A549 (cell line): ENCODE measurements around the gene ZFYVE28. TPM values are rescaled to one million over a fixed set of nuclear protein-coding genes. Genes with fewer than 3 reads are reported as not detected.

Experiments
- ATAC-seq, 2 experiments: fragments of 200-7000 bp in 1 of 2; fragments of >200 bp in 1 of 2; cut with Nextera tagmentation in 1 of 2; cut with Tn5 transposase in 1 of 2; 3 replicates each; pipeline versions ENCODE4 v1.8.0 to v1.9.1; 2018 to 2020; ENCODE audit warnings: mild to moderate bottlenecking in 1 of 2, moderate library complexity in 1 of 2
- CTCF ChIA-PET: fragments of 300-600 bp; sonication (Branson Sonifier 250); formaldehyde crosslinking; extraction: SDS; loops from one replicate; lab custom pipeline; 2021; ENCODE audit warnings: antibody characterized with exemption, inconsistent platforms; lab: Yijun Ruan, JAX
- POLR2A ChIA-PET: fragments of 350-600 bp; formaldehyde crosslinking; extraction: SDS; loops from one replicate; lab custom pipeline; 2021; ENCODE audit warnings: antibody characterized with exemption, inconsistent platforms; lab: Yijun Ruan, JAX
- DNase-seq, 2 experiments: peaks; one replicate each; pipeline versions ENCODE4 v3.0.0 to v3.0.0-alpha.2; 2011 to 2016; ENCODE audit warnings: low read depth in 1 of 2, low spot score in 1 of 2
- FAIRE-seq: peaks from 2 replicates; lab custom pipeline; 2011; peaks lifted over from hg19 to GRCh38; lab: Jason Lieb, UNC
- H3K27ac ChIP-seq, 2 experiments: fragments of >200 bp; sonication (Bioruptor Twin); formaldehyde crosslinking; 3 replicates each; pipeline ENCODE4 v1.5.1; 2016 to 2017
- H3K4me1 ChIP-seq: fragments of >200 bp; sonication (Bioruptor Twin); formaldehyde crosslinking; 3 replicates; pipeline ENCODE4 v1.6.1; 2016
- H3K4me2 ChIP-seq: fragments of >200 bp; sonication (Bioruptor Twin); formaldehyde crosslinking; 3 replicates; pipeline ENCODE4 v1.6.1; 2016
- H3K4me3 ChIP-seq: fragments of >200 bp; sonication (Bioruptor Twin); formaldehyde crosslinking; 3 replicates; pipeline ENCODE4 v1.5.1; 2016
- H3K9me3 ChIP-seq: fragments of >200 bp; sonication (Bioruptor Twin); formaldehyde crosslinking; 3 replicates; pipeline ENCODE4 v1.6.1; 2016
- BHLHE40 ChIP-seq: IDR thresholded peaks from 2 replicates; pipeline ENCODE4 v1.6.1; 2012; ENCODE audit warnings: low read depth, low read length, inconsistent platforms
- CBX2 ChIP-seq: fragments of 200-600 bp; sonication (generic); IDR thresholded peaks from 2 replicates; pipeline ENCODE4 v1.6.1; 2016; ENCODE audit warnings: low read depth, mild to moderate bottlenecking, borderline replicate concordance
- CBX8 ChIP-seq: fragments of 200-600 bp; sonication (generic); IDR thresholded peaks from 2 replicates; pipeline ENCODE4 v1.6.1; 2016
- CHD2 ChIP-seq: fragments of 150-350 bp; IDR thresholded peaks from 2 replicates; pipeline ENCODE4 v1.6.1; 2014; ENCODE audit warnings: low read length; ENCODE audit not compliant: partially characterized antibody
- CTCF ChIP-seq: fragments of >200 bp; sonication (Bioruptor Twin); formaldehyde crosslinking; IDR thresholded peaks from 3 replicates; pipeline ENCODE4 v1.5.1; 2016
- EHF ChIP-seq: fragments of 250-450 bp; sonication (Bioruptor Pico); IDR thresholded peaks from 2 replicates; pipeline ENCODE4 v1.5.0; 2020; ENCODE audit warnings: mild to moderate bottlenecking
- ELK1 ChIP-seq: fragments of 150-350 bp; IDR thresholded peaks from 2 replicates; pipeline ENCODE4 v1.6.1; 2014; ENCODE audit warnings: low read depth, mild to moderate bottlenecking, low read length
- FOSB ChIP-seq: fragments of 250-450 bp; sonication (Bioruptor Pico); IDR thresholded peaks from 2 replicates; pipeline ENCODE4 v1.5.0; 2020; ENCODE audit warnings: mild to moderate bottlenecking, moderate library complexity
- GATA3 ChIP-seq: IDR thresholded peaks from 2 replicates; pipeline ENCODE4 v1.6.1; 2012; ENCODE audit warnings: borderline replicate concordance
- HDAC2 ChIP-seq: fragments of 200-600 bp; sonication (generic); IDR thresholded peaks from 2 replicates; pipeline ENCODE4 v1.6.1; 2016
- HEYL ChIP-seq: fragments of 250-450 bp; sonication (Bioruptor Pico); IDR thresholded peaks from 2 replicates; pipeline ENCODE4 v1.8.0; 2021; ENCODE audit warnings: mild to moderate bottlenecking, moderate library complexity
- HMGXB4 ChIP-seq: fragments of 250-450 bp; sonication (Bioruptor Pico); IDR thresholded peaks from 2 replicates; pipeline ENCODE4 v1.5.0; 2021; ENCODE audit warnings: mild to moderate bottlenecking, moderate library complexity, borderline replicate concordance
- HOXA7 ChIP-seq: fragments of 250-450 bp; sonication (Bioruptor Pico); IDR thresholded peaks from 2 replicates; pipeline ENCODE4 v1.5.0; 2020; ENCODE audit warnings: mild to moderate bottlenecking, moderate library complexity
- HOXB13 ChIP-seq: fragments of 250-450 bp; sonication (Bioruptor Pico); IDR thresholded peaks from 2 replicates; pipeline ENCODE4 v1.5.0; 2020; ENCODE audit warnings: low read depth, mild to moderate bottlenecking, moderate library complexity
- JUN ChIP-seq, 2 experiments: fragments of >200 bp; sonication (Bioruptor Twin); formaldehyde crosslinking; IDR thresholded peaks; 2 replicates in 1 of 2; 3 replicates in 1 of 2; pipeline ENCODE4 v1.6.1; 2016 to 2017
- JUNB ChIP-seq: fragments of >200 bp; sonication (Bioruptor Twin); formaldehyde crosslinking; IDR thresholded peaks from 2 replicates; pipeline ENCODE4 v1.6.1; 2016
- NPAS2 ChIP-seq: fragments of 250-450 bp; sonication (Bioruptor Pico); IDR thresholded peaks from 2 replicates; pipeline ENCODE4 v1.8.0; 2022; ENCODE audit warnings: mild to moderate bottlenecking, moderate library complexity, borderline replicate concordance
- PBX3 ChIP-seq: IDR thresholded peaks from 2 replicates; pipeline ENCODE4 v1.6.1; 2012
- POLR2A ChIP-seq: IDR thresholded peaks from 2 replicates; pipeline ENCODE4 v1.6.1; 2012; ENCODE audit warnings: mild to moderate bottlenecking, low read length
- RCOR1 ChIP-seq: fragments of 150-350 bp; IDR thresholded peaks from 2 replicates; pipeline ENCODE4 v1.6.1; 2014; ENCODE audit warnings: antibody characterized with exemption, low read length, low read depth
- SMC3 ChIP-seq: fragments of >200 bp; sonication (Bioruptor Twin); formaldehyde crosslinking; IDR thresholded peaks from 3 replicates; pipeline ENCODE4 v1.6.1; 2018; ENCODE audit warnings: inconsistent platforms
- TFCP2L1 ChIP-seq: fragments of 250-450 bp; sonication (Bioruptor Pico); IDR thresholded peaks from 2 replicates; pipeline ENCODE4 v1.5.0; 2021; ENCODE audit warnings: mild to moderate bottlenecking
- USF2 ChIP-seq: fragments of 450-650 bp; IDR thresholded peaks from 2 replicates; pipeline ENCODE4 v1.6.1; 2014; ENCODE audit warnings: antibody characterized with exemption
- ZC3H11A ChIP-seq: fragments of 450-650 bp; IDR thresholded peaks from 2 replicates; pipeline ENCODE4 v1.6.1; 2014; ENCODE audit warnings: antibody characterized with exemption, mild to moderate bottlenecking
- WGBS: methylation state at CpG from one replicate; pipeline ENCODE4 v1.1.6; 2017; ENCODE audit errors: missing lambda C conversion rate; 5-methylcytosine and 5-hydroxymethylcytosine counted together
- polyA plus RNA-seq, 4 experiments: library from polyadenylated mRNA; depleted of rRNA in 3 of 4; stranded (reverse); fragments of >200 nt; fragmentation: RNase III in 1 of 4; extraction: RNeasy Plus Mini Kit Qiagen cat#74134 plus additional on column Dnase treatment in 1 of 4; gene quantifications; 2 replicates in 3 of 4; 3 replicates in 1 of 4; pipeline ENCODE4 v1.2.3, GENCODE V29; 2011 to 2017

ZFYVE28 gene
- polyA plus RNA-seq, 2 of the 4 experiments (the other 2 are of a cell fraction) = 2.1 to 2.3 TPM

GRCh38 chr4:2352729-2353221 is 65.7 kb downstream of the ZFYVE28 start:
- no peak overlapping the region for H3K4me2 ChIP-seq
- no peak for ATAC-seq
- no peak for TF ChIP-seq ZC3H11A
- ChIA-PET CTCF (interaction anchor here (1.3 to 1.5 kb wide), 2 partner anchors 9 to 112 kb away, joined by 3 read pairs; no protein-coding TSS in a partner anchor), POLR2A (no interaction called here)
- H3K4me1 ChIP-seq = no peaks in the 10 kb centered on the region
- DNase-seq = no peak
- FAIRE-seq = no peak
- WGBS = 100% methylated on average over 1 of the region's 5 CpGs
- no peaks in the 10 kb centered on the region for H3K9me3 ChIP-seq
- H3K27ac ChIP-seq = no peak overlapping the region
- no peak overlapping the region for H3K4me3 ChIP-seq

GRCh38 chr4:2352171-2352570 is 66.3 kb downstream of the ZFYVE28 start:
- no peak overlapping the region for H3K27ac ChIP-seq
- TF ChIP-seq BHLHE40 = no peak
- TF ChIP-seq CBX8 = no peak
- no peak for TF ChIP-seq HMGXB4 (CRISPR knock-in tag)
- no peak for TF ChIP-seq FOSB (CRISPR knock-in tag)
- no peak for TF ChIP-seq TFCP2L1
- TF ChIP-seq HOXA7 (CRISPR knock-in tag) = no peak
- TF ChIP-seq JUNB = no peak
- no peak for TF ChIP-seq ELK1
- no peak for TF ChIP-seq GATA3
- TF ChIP-seq, all 56 proteins: peak for 0
- WGBS = 92% methylated on average over 10 of the region's 10 CpGs
- FAIRE-seq (no peak), DNase-seq (no peak), ATAC-seq (no peak)
- H3K4me3 ChIP-seq = no peak overlapping the region
- POLR2A ChIA-PET = no interaction called here
- no peak overlapping the region for H3K4me2 ChIP-seq
- no peaks in the 10 kb centered on the region for H3K9me3 ChIP-seq
- CTCF ChIA-PET = no interaction called here
- H3K4me1 ChIP-seq = no peaks in the 10 kb centered on the region

- no peaks in the 10 kb centered on the region for H3K9me3 ChIP-seq
- ATAC-seq (no peak), FAIRE-seq (no peak), DNase-seq (no peak)
- ChIA-PET POLR2A (no interaction called here), CTCF (no interaction called here)
- WGBS = 58% methylated on average over 2 of the region's 4 CpGs
- H3K4me3 ChIP-seq = no peak overlapping the region
- TF ChIP-seq POLR2A (no peak), HDAC2 (no peak), EHF (CRISPR knock-in tag) (no peak), JUN (IDR thresholded peaks at IDR 0.05) (no peak), RCOR1 (no peak), CHD2 (no peak), CBX2 (no peak), BHLHE40 (no peak), HOXB13 (CRISPR knock-in tag) (no peak), HMGXB4 (CRISPR knock-in tag) (no peak), SMC3 (no peak), CTCF (no peak), NPAS2 (CRISPR knock-in tag) (no peak), CBX8 (no peak), PBX3 (no peak), USF2 (no peak), HEYL (no peak)
- no peaks in the 10 kb centered on the region for H3K4me1 ChIP-seq
- no peak overlapping the region for H3K4me2 ChIP-seq
- no peak overlapping the region for H3K27ac ChIP-seq
Observed at GRCh38 chr4:2350982-2351381, 67.5 kb downstream of the ZFYVE28 start.
